HG03108 (cell line): Measurements from ENCODE around the gene CLEC16A.

ENCODE experiments used
- ATAC-seq: cut with Tn5 transposase; IDR thresholded peaks from one replicate; pipeline ENCODE4 v1.9.1; 2021; ENCODE audit warnings: moderate library complexity; ENCODE audit not compliant: unreplicated experiment

CLEC16A gene

GRCh38 chr16:11225677-11226549, 281.5 kb downstream of the CLEC16A start:
- ATAC-seq, result no peak

- no peak for ATAC-seq
These were observed 285.1 kb downstream of the CLEC16A start for GRCh38 chr16:11229432-11229831.

GRCh38 chr16:11229906-11230305, 285.5 kb downstream of the CLEC16A start:
- ATAC-seq, result no peak

- no peak for ATAC-seq
These were observed 287.1 kb downstream of the CLEC16A start for GRCh38 chr16:11231367-11231970.
